ENCODE data around the gene WDR46. TPM values are rescaled to one million over a fixed set of nuclear protein-coding genes. Genes with fewer than 3 reads are reported as not detected.
A peak's percentile ranks its signal among the peaks of the same experiment; 100 is the strongest.

Gene WDR46
- total and polyA plus RNA-seq, 10 donors = 30.5 to 101 (median 48.1) TPM

DNA sequence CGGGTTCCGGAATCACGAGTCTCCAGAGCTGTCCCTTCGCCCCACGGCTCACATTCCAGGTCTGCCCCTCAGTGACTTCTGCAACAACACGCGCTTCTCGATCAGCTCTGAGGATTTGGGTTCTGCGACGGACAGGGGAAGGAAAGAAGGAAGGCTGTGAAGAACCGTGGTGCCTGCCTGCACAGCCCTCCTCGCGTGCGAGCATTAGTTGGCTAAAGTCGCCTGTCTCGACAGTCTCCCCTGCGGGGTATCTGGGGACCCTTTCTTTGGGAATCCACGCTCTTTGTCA, 40.5 kb downstream of the WDR46 start:
- Histone ChIP-seq H3K27me3 (replicated peaks in 1 of 7) (peaks cover 0 to 16% (median 0%) of the 10 kb centered on the region in 7 donors), H3K4me3 (peak overlapping the region; percentile 33 to 73 (median 52)), H3K27ac (peak overlapping the region; percentile 89 to 93 (median 91)), H3K36me3 (peaks cover 0 to 22% (median 0%) of the 10 kb centered on the region in 6 donors), H3K4me1 (peaks cover 10 to 45% (median 29%) of the 10 kb centered on the region in 6 donors), H3K9me3 (no peaks in the 10 kb centered on the region)
- DNase-seq = no peak
- TF ChIP-seq POLR2AphosphoS5 (IDR thresholded peaks at IDR 0.05) = no peak
- TF ChIP-seq, protein P1, sequence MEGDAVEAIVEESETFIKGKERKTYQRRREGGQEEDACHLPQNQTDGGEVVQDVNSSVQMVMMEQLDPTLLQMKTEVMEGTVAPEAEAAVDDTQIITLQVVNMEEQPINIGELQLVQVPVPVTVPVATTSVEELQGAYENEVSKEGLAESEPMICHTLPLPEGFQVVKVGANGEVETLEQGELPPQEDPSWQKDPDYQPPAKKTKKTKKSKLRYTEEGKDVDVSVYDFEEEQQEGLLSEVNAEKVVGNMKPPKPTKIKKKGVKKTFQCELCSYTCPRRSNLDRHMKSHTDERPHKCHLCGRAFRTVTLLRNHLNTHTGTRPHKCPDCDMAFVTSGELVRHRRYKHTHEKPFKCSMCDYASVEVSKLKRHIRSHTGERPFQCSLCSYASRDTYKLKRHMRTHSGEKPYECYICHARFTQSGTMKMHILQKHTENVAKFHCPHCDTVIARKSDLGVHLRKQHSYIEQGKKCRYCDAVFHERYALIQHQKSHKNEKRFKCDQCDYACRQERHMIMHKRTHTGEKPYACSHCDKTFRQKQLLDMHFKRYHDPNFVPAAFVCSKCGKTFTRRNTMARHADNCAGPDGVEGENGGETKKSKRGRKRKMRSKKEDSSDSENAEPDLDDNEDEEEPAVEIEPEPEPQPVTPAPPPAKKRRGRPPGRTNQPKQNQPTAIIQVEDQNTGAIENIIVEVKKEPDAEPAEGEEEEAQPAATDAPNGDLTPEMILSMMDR (IDR thresholded peaks at IDR 0.05 in 8 of 11, conservative IDR thresholded peaks at IDR 0.05 in 3 of 11) = peak in 4 of 11 experiments; percentile 19 to 54 (median 38)
- 0 to 1% (median 1%) methylated on average over 18 of the region's 18 CpGs for WGBS, 5 donors
- intact Hi-C loops (cut with DNase I; ENCODE audit: low total_unique reads) = loop anchor here (2.0 kb wide), 1 partner anchor 88 kb away; no protein-coding TSS in a partner anchor

DNA sequence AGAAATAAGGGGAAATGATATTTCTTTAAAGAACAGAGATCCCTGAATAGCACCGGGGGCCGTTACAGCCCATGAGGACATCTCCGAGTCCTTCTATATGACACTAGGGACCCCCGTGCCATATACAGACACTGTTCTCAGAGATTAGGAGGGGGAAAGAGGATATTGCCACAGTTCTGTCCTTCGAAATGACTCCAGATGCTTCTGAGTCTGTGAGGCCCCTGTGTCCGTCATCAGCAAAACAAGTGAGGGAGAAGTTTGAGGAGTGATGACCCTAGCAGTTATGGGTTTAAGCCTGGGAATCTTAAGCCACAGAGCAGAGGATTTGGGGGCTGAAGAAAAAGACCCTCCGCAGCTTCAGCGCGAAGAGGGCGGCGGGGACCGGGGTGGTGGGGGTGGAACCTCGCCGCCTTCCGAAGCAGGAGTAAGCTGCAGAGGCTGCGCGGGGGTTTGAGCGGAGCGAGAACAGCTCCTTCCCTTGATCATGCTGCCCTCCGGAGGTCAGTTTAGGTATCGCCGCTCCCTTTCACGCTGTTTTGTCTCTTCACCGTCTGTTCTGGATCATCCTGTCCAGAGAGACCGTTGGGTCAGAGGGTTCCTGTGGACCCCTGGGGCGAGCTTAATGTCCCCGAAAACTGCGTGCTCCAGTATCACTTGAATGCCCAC, 40.9 kb downstream of the WDR46 start:
- 1 to 4% (median 2%) methylated on average over 27 to 28 of the region's 28 CpGs for WGBS, 5 donors
- intact Hi-C loops (cut with DNase I; ENCODE audit: low total_unique reads) = loop anchor here (2.0 kb wide), 1 partner anchor 87 kb away; no protein-coding TSS in a partner anchor
- DNase-seq = peak; percentile 95
- Histone ChIP-seq H3K4me1 (peaks cover 10 to 45% (median 29%) of the 10 kb centered on the region in 6 donors), H3K27me3 (replicated peaks in 1 of 7) (peaks cover 0 to 16% (median 0%) of the 10 kb centered on the region in 7 donors), H3K4me3 (peak overlapping the region; percentile 33 to 73 (median 52)), H3K9me3 (no peaks in the 10 kb centered on the region), H3K36me3 (peaks cover 0 to 22% (median 0%) of the 10 kb centered on the region in 6 donors), H3K27ac (peak overlapping the region; percentile 89 to 93 (median 91))
- TF ChIP-seq POLR2AphosphoS5 (IDR thresholded peaks at IDR 0.05) (peak in 2 of 3 donors; percentile 46 to 51), POLR2A (IDR thresholded peaks at IDR 0.05) (no peak)
- TF ChIP-seq, protein P1 (IDR thresholded peaks at IDR 0.05 in 8 of 11, conservative IDR thresholded peaks at IDR 0.05 in 3 of 11) = peak; percentile 90 to 98 (median 97)

DNA sequence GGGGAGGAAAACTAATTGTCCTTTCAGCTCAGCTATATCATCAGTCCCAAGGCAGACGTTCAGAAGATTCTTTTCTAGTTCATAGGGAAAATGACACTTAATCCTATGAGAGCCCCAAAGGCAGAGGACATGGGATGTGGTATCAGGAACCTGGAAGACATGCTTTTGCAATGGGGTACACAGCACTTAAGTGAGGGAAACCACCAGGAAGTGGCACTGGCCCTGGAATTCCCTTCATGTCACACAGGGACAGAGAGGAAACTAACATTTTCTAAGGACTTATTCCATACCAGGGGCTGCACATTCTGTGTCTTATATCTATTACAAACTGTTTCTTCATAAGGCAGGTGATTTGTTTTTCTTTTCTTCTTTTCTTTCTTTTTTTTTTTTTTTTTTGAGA, 45.6 kb downstream of the WDR46 start:
- 47 to 71% (median 55%) methylated on average over 1 of the region's 1 CpG for WGBS, 5 donors
- Histone ChIP-seq H3K9me3 (no peaks in the 10 kb centered on the region), H3K4me1 (peaks cover 3 to 11% (median 10%) of the 10 kb centered on the region in 6 donors), H3K27ac (no peak overlapping the region), H3K4me3 (no peak overlapping the region), H3K27me3 (replicated peaks in 1 of 7) (peaks cover 0 to 38% (median 0%) of the 10 kb centered on the region in 7 donors), H3K36me3 (no peaks in the 10 kb centered on the region)
- intact Hi-C loops (cut with DNase I; ENCODE audit: low total_unique reads) = no loop called here
- TF ChIP-seq POLR2AphosphoS5 (IDR thresholded peaks at IDR 0.05) (no peak), POLR2A (IDR thresholded peaks at IDR 0.05) (no peak)
- TF ChIP-seq, protein P1 (IDR thresholded peaks at IDR 0.05 in 8 of 11, conservative IDR thresholded peaks at IDR 0.05 in 3 of 11) = no peak
- DNase-seq = peak; percentile 5

DNA sequence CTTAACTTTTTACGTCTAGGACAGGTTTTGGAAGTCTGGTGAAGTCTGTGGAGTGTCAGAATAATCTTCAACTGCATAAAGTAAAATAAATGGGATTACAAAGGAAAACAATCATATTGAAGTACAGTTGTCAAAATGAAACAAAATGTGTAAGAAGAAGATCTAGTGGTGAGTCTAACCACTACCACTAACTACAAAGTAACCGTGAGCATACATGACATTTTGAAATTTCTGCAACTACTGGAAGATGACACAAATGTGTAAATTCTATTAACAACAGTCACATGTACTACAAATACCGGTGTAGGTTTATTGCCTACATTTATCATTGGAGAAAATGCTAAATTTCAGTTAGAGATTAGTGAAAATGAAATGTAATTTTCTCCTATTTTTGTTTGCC, 47.1 kb downstream of the WDR46 start:
- intact Hi-C loops (cut with DNase I; ENCODE audit: low total_unique reads) = no loop called here
- 43 to 48% (median 44%) methylated on average over 3 of the region's 3 CpGs for WGBS, 5 donors
- H3K36me3 ChIP-seq = no peaks in the 10 kb centered on the region

More for the DNA sequence above, 47.1 kb downstream of the WDR46 start:
- Histone ChIP-seq H3K4me1 (no peaks in the 10 kb centered on the region), H3K27ac (no peak overlapping the region), H3K4me3 (no peak overlapping the region), H3K9me3 (no peaks in the 10 kb centered on the region), H3K27me3 (replicated peaks in 1 of 7) (peaks cover 0 to 34% (median 0%) of the 10 kb centered on the region in 7 donors)
- TF ChIP-seq POLR2AphosphoS5 (IDR thresholded peaks at IDR 0.05) = no peak
- no peak for TF ChIP-seq POLR2A (IDR thresholded peaks at IDR 0.05)
- TF ChIP-seq, protein P1 (IDR thresholded peaks at IDR 0.05 in 8 of 11, conservative IDR thresholded peaks at IDR 0.05 in 3 of 11) = no peak
- DNase-seq = no peak

Data from spleen (tissue), 11 donors.